Measurements from ENCODE around the gene PROK1. TPM values are rescaled to one million over a fixed set of nuclear protein-coding genes. Genes with fewer than 3 reads are reported as not detected.

Gene PROK1
- polyA plus RNA-seq, 1 donor (not counting 4 experiments of a cell fraction or from before 2014, with no cell fraction given): not detected

GRCh38 chr1:110488161-110488560 is 37.2 kb downstream of the PROK1 start:
- dilution Hi-C loops (cut with MboI; ENCODE audit: extremely low pct_ligation_motif_present, low sequenced_read_pairs): no loop called here
- no peak for DNase-seq (ENCODE audit: low read depth, low spot score)
- no peak for FAIRE-seq
- Histone ChIP-seq H4K20me1 (ENCODE audit: control insufficient read depth, extremely low read depth, insufficient read depth, low read length) (no peaks in the 10 kb centered on the region), H3K4me3 (ENCODE audit: control insufficient read depth in 2 of 3, extremely low read depth in 1 of 3, insufficient read depth in 2 of 3, low read depth in 1 of 3, low read length in 3 of 3) (no peak overlapping the region), H3K27me3 (ENCODE audit: control insufficient read depth, extremely low read depth, insufficient read depth, low read length) (peaks cover 3% of the 10 kb centered on the region), H3K9ac (ENCODE audit: control insufficient read depth, extremely low read depth, insufficient read depth, low read length) (no peak overlapping the region), H3K27ac (ENCODE audit: control insufficient read depth, insufficient read depth, low read length) (peak overlapping the region; percentile 20), H3K9me1 (ENCODE audit: control insufficient read depth, extremely low read depth, insufficient read depth, low read length) (no peaks in the 10 kb centered on the region), H3K9me3 (ENCODE audit: control insufficient read depth, low read depth, low read length) (no peaks in the 10 kb centered on the region), H3K4me2 (ENCODE audit: control insufficient read depth, extremely low read depth, insufficient read depth, low read depth, low read length) (no peak overlapping the region), H3K4me1 (ENCODE audit: control insufficient read depth, extremely low read depth, insufficient read depth, low read length) (peaks cover 12% of the 10 kb centered on the region), H2AFZ (ENCODE audit: control insufficient read depth, low read length) (peak overlapping the region; percentile 60), H3K36me3 (ENCODE audit: control insufficient read depth in 2 of 2, extremely low read depth in 1 of 2, insufficient read depth in 2 of 2, low read length in 2 of 2) (no peaks in the 10 kb centered on the region), H3K79me2 (ENCODE audit: control insufficient read depth, insufficient read depth, low read length) (no peaks in the 10 kb centered on the region)
- TF ChIP-seq CTCF (optimal IDR thresholded peaks at IDR 0.05 in 1 of 3, IDR thresholded peaks at IDR 0.05 in 1 of 3, conservative IDR thresholded peaks at IDR 0.05 in 1 of 3; ENCODE audit: extremely low read depth in 1 of 3, insufficient read depth in 2 of 3, low read length in 3 of 3) (no peak), EZH2 (IDR thresholded peaks at IDR 0.05; ENCODE audit: low read length) (no peak)

GRCh38 chr1:110488867-110489266 is 37.9 kb downstream of the PROK1 start:
- peaks cover 12% of the 10 kb centered on the region for H3K4me1 ChIP-seq (ENCODE audit: control insufficient read depth, extremely low read depth, insufficient read depth, low read length)

More at GRCh38 chr1:110488867-110489266, 37.9 kb downstream of the PROK1 start:
- no peak overlapping the region for H3K4me2 ChIP-seq (ENCODE audit: control insufficient read depth, extremely low read depth, insufficient read depth, low read depth, low read length)
- no peak overlapping the region for H3K27ac ChIP-seq (ENCODE audit: control insufficient read depth, insufficient read depth, low read length)
- H2AFZ ChIP-seq (ENCODE audit: control insufficient read depth, low read length): no peak overlapping the region
- H3K9ac ChIP-seq (ENCODE audit: control insufficient read depth, extremely low read depth, insufficient read depth, low read length): no peak overlapping the region
- dilution Hi-C loops (cut with MboI; ENCODE audit: extremely low pct_ligation_motif_present, low sequenced_read_pairs): no loop called here
- no peaks in the 10 kb centered on the region for H3K9me1 ChIP-seq (ENCODE audit: control insufficient read depth, extremely low read depth, insufficient read depth, low read length)
- no peak for TF ChIP-seq CTCF (optimal IDR thresholded peaks at IDR 0.05 in 1 of 3, IDR thresholded peaks at IDR 0.05 in 1 of 3, conservative IDR thresholded peaks at IDR 0.05 in 1 of 3; ENCODE audit: extremely low read depth in 1 of 3, insufficient read depth in 2 of 3, low read length in 3 of 3)
- TF ChIP-seq EZH2 (IDR thresholded peaks at IDR 0.05; ENCODE audit: low read length): no peak
- no peaks in the 10 kb centered on the region for H4K20me1 ChIP-seq (ENCODE audit: control insufficient read depth, extremely low read depth, insufficient read depth, low read length)
- H3K27me3 ChIP-seq (ENCODE audit: control insufficient read depth, extremely low read depth, insufficient read depth, low read length): no peaks in the 10 kb centered on the region
- DNase-seq (ENCODE audit: low read depth, low spot score) (no peak), FAIRE-seq (no peak)
- H3K79me2 ChIP-seq (ENCODE audit: control insufficient read depth, insufficient read depth, low read length): no peaks in the 10 kb centered on the region
- no peaks in the 10 kb centered on the region for H3K9me3 ChIP-seq (ENCODE audit: control insufficient read depth, low read depth, low read length)
- H3K36me3 ChIP-seq (ENCODE audit: control insufficient read depth in 2 of 2, extremely low read depth in 1 of 2, insufficient read depth in 2 of 2, low read length in 2 of 2): no peaks in the 10 kb centered on the region
- no peak overlapping the region for H3K4me3 ChIP-seq (ENCODE audit: control insufficient read depth in 2 of 3, extremely low read depth in 1 of 3, insufficient read depth in 2 of 3, low read depth in 1 of 3, low read length in 3 of 3)

All from keratinocyte (primary cell).